ENCODE data around the gene DMWD.
A peak's percentile ranks its signal among the peaks of the same experiment; 100 is the strongest.
"Not testable (repeated sequence)": the region's sequence is repeated elsewhere in the genome, so short reads cannot be mapped to it uniquely, and the experiment has no call there.

The DMWD gene

GRCh38 chr19:45816236-45817009 is 23.8 kb upstream of the DMWD start:
- DNase-seq = no peak

GRCh38 chr19:45815481-45816216 is 23.0 kb upstream of the DMWD start:
- DNase-seq = peak; percentile 26

DNA sequence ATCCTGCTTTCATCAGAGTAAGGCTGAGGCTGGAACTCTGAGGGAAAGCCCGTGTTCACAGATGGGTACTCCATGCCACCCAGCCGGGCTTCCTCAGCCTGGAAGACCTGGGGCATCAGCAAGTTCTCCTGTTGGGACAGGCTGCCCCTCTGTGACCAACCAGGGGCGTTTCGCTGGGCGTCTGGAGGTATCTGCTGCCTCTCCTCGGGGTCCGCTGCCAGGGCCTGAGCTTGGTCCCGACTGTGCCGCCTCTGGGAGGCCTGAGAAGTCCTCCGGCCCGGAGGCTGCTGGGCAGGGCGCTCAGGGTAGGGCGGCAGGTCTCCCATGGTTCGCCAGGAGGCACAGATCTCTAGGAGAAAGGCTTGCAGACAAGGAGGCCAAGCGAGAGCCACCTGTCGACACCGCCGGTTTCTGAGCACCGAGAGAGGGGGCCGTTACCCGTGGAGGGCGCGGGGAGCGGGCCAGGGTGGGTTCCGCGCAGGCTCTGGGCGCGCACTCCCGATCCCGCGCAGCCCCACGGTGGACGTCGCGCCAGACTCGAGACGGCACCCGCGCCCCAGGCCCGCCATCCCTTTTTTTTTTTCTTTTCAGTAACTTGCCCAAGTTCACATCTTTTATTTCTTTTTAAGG is 22.3 kb upstream of the DMWD start, which contains the start of gene RSPH6A:
RSPH6A (minus strand) TSS at position 458 of the 630 bp plus-strand sequence; CDS start at position 326, 132 bp downstream.
- DNase-seq = no peak

GRCh38 chr19:45814166-45814780 is 21.6 kb upstream of the DMWD start:
- DNase-seq = no peak

DNA sequence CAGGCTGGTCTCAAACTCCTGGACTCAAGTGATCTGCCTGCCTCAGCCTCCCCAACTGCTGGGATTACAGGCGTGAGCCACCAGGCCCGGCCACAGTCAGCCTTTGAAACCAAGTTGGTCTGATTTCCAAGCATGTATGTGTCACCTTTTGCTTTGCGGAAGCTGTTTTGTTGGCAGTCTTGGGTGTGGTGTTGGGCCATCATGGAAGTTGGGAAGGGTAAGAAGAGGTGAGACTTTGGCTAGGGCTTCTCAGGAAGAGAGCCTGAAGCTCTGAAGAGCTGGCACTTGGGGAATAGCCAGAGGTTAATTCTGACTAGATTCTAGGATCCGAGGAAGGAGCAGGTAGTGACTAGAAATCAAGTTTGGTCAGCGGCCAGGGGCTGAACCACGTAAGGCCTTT is 19.7 kb upstream of the DMWD start:
- no peak for DNase-seq

- no peak for DNase-seq
These were observed 17.1 kb upstream of the DMWD start for GRCh38 chr19:45809643-45810159.

DNA sequence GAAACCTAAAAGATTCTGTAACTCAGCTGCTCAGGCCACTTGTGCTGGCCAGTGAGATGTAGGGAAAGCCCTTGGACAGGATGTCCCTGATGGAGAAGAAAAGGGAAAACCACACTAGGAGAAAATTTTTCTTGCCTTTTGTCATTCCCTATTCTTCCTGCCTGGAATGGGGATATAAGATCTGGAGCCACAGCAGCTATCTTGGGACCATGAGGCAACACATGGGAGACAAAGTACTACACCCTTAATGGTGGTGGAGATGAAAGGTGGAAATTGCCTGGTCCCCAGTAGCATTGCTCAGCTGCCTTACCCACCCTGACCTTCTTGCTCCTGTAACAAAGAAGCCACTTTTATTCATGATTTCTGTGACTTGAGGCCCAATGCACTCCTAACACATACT is 13.1 kb upstream of the DMWD start:
- DNase-seq = no peak

DNA sequence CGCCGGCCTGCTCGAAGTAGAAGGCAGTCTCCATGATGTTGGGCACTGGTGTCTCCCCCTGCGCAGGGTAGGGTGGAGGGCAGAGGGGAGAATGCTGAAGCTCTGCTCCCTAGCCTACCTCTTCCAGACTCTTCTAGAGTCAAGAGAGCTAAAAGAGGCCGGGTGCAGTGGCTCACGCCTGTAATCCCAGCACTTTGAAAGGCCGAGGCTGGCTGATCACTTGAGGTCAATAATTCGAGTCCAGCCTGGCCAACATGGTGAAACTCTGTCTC is 12.2 kb upstream of the DMWD start:
- no peak for DNase-seq

GRCh38 chr19:45804140-45804958 is 11.7 kb upstream of the DMWD start:
- DNase-seq = no peak

- DNase-seq = no peak
These were observed 9.0 kb upstream of the DMWD start for GRCh38 chr19:45801603-45802175.

- DNase-seq = no peak
These were observed 7.5 kb upstream of the DMWD start for GRCh38 chr19:45800070-45800553.

DNA sequence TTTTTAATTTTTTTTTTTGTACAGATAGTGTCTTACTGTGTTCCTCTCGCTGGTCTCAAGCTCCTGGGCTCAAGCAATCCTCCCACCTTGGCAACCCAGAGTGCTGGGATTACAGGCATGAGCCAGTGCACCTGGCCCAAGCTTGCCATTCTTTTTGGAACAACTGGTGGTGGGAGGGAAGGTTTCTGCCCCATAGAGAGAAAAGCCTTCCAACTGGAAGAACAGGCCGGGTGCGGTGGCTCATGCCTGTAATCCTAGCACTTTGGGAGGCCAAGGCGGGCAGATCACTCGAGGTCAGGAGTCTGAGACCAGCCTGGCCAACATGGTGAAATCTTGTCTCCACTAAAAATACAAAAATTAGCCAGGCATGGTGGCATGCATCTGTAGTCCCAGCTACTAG is 6.9 kb upstream of the DMWD start:
- not testable (repeated sequence) for DNase-seq

DNA sequence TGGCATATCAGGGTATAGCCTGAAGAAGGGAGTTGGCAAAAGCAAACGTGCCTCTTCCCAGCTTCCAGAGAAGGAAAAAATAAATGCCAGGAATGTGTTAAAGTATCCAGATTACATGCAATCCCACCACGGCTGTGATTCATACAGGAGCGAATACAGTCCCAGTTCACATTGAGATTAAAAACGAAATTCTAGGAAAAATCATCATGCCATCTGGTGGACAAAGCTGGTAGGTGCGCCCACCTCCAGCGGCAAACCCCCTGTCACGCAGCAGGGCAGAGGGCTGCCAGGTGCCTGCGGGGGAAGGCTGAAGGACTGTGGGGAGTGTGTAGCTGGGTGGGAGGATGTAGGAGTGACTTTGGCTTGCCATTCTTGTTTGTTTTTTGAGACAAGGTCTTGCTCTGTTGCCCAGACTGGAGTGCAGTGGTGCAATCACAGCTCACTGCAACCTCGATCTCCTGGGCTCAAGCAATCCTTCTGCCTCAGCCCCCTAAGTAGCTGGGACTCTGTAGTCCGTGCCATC is 6.4 kb upstream of the DMWD start:
- DNase-seq = peak; percentile 73

- DNase-seq = no peak
These were observed 2.0 kb upstream of the DMWD start for GRCh38 chr19:45794627-45795026.

DNA sequence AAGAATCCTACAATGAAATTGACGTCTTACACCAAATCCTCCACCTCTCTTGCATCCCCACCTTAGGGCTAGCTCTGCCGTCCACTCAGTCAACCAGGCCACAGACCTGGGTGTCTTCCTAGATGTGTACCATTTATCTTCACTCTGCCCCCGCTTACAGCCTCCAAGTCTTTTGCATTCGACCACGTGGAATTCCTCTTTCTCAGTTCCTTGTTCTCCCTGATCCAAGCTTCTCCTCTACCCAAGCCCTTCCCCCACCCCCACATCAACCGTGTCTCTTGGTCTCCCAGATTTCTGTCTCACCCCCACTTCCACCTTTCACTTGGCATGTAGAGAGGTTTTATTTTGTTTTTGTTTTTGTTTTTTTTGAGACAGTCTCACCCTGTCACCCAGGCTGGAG is 1.2 kb upstream of the DMWD start:
- no peak for DNase-seq

GRCh38 chr19:45793178-45793564 is 526 bp upstream of the DMWD start:
- no peak for DNase-seq

DNA sequence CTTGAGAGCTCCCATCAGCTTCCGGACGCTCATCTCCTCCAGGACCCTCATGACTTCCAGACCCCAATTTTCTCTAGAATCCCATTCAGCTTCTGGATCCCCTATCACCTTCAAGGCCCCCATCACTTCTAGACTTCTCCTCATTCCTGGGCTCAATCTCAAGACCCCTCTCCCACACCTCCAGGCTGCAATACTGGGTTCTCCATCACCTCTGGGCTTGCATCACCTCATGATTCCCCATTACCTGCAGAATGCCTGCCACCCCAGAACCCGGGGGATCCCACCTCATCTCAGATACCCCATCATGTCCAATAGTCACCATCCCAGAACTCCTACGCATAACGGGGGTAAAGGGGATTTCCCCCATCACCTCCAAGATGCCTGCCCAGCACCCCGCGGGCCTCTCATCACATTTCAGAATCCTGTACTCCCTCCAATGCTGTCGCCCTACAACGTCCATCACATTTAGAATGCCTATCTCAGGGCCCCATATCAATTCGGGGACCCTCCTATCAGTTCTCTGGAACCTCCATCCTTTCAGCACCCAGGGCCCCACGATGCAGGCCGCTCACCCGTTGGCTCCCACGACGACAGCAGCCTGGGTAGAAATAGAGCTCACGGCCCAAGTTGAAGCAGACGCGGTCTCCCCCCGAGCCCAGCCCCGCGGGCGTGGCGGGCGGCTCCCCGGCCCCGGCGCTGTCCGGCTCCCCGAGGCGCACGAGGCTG is 738 bp downstream of the DMWD start:
- DNase-seq = no peak

- DNase-seq = peak; percentile 52
These were observed 1.7 kb downstream of the DMWD start for GRCh38 chr19:45790942-45791341.

GRCh38 chr19:45789035-45789786 is 3.4 kb downstream of the DMWD start:
- no peak for DNase-seq

GRCh38 chr19:45786533-45786894 is 6.1 kb downstream of the DMWD start:
- no peak for DNase-seq
